Loucy (cell line): ENCODE data around the gene CD4.

Source experiments
- EZH2phosphoT487 ChIP-seq: fragments of 200-600 bp; IDR thresholded peaks from 2 replicates; pipeline ENCODE4 v1.6.1; 2018; ENCODE audit warnings: antibody characterized with exemption, mild to moderate bottlenecking, moderate library complexity, borderline replicate concordance
- TF ChIP-seq, protein P1 (sequence below): fragments of 200-600 bp; sonication (generic); conservative IDR thresholded peaks from 2 replicates; pipeline ENCODE4 v1.5.1; 2014; ENCODE audit warnings: mild to moderate bottlenecking, antibody characterized with exemption, low read length

DNA sequence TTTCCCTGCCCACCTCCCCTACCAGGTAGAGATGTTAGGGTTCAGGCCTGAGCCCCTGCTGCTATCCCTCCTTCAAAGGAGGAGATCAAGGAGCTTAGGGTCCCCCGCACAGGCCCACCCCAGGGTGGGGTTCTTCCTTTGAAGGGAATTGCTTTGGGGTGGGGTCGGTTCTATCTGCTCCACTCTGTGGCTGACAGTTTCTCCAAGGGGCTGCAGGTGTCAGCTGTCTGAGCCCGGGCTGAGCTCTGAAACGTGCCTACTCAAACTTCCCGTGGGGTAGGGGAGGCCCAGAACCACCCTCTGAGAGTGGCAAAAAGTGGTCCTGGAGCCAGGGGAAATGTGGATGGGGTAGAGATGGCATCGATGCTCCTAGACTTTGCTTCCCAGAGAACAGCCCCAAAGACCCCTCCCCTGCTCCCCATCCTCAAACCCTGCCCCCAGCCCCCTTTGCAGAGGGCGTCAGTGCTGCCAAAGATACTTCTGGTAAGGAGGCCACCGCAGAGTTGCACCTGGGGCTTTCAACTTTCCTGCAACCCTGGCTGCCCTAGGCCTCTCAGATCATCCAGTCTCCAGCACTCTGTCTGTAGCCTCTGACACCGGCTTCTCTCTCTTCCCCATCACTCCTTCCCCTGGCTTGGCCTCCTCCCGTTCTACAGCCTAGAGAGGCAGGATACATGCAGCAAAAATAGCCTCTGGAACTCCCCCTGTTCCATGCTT lies 6.3 kb upstream of the CD4 start:
- TF ChIP-seq, protein P1, sequence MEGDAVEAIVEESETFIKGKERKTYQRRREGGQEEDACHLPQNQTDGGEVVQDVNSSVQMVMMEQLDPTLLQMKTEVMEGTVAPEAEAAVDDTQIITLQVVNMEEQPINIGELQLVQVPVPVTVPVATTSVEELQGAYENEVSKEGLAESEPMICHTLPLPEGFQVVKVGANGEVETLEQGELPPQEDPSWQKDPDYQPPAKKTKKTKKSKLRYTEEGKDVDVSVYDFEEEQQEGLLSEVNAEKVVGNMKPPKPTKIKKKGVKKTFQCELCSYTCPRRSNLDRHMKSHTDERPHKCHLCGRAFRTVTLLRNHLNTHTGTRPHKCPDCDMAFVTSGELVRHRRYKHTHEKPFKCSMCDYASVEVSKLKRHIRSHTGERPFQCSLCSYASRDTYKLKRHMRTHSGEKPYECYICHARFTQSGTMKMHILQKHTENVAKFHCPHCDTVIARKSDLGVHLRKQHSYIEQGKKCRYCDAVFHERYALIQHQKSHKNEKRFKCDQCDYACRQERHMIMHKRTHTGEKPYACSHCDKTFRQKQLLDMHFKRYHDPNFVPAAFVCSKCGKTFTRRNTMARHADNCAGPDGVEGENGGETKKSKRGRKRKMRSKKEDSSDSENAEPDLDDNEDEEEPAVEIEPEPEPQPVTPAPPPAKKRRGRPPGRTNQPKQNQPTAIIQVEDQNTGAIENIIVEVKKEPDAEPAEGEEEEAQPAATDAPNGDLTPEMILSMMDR = no peak
- TF ChIP-seq EZH2phosphoT487 = no peak
